ENCODE results near the gene LIN28B.
"Not testable (repeated sequence)": the region's sequence is repeated elsewhere in the genome, so short reads cannot be mapped to it uniquely, and the experiment has no call there.

LIN28B gene

DNA sequence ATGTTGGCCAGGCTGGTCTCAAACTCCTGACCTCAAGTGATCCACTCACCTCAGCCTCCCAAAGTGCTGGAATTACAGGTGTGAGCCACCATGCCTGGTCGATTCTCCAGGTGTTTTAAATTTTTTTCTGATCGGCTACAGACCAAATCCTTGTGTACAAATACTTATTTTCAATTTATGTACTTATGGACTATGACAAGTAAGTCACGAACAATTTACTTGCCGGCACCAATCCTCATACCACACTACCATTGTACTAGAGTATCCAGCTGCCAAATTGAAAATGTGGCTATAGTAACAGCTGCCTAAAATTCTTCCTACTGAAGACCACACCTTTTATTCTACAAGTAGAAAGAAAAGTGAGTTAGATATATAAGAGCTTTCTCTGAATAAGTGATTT lies 26.9 kb downstream of the LIN28B start:
- Histone ChIP-seq H3K9me3 (no peaks in the 10 kb centered on the region), H3K36me3 (no peaks in the 10 kb centered on the region), H3K27ac (no peak overlapping the region), H3K4me1 (ENCODE audit: control insufficient read depth in 1 of 2, insufficient read depth in 1 of 2, low read depth in 1 of 2, low read length in 1 of 2) (no peaks in the 10 kb centered on the region), H3K4me3 (ENCODE audit: low read depth in 1 of 2, low read length in 1 of 2) (no peak overlapping the region), H3K27me3 (peaks cover 9% of the 10 kb centered on the region)
- TF ChIP-seq, protein P1, sequence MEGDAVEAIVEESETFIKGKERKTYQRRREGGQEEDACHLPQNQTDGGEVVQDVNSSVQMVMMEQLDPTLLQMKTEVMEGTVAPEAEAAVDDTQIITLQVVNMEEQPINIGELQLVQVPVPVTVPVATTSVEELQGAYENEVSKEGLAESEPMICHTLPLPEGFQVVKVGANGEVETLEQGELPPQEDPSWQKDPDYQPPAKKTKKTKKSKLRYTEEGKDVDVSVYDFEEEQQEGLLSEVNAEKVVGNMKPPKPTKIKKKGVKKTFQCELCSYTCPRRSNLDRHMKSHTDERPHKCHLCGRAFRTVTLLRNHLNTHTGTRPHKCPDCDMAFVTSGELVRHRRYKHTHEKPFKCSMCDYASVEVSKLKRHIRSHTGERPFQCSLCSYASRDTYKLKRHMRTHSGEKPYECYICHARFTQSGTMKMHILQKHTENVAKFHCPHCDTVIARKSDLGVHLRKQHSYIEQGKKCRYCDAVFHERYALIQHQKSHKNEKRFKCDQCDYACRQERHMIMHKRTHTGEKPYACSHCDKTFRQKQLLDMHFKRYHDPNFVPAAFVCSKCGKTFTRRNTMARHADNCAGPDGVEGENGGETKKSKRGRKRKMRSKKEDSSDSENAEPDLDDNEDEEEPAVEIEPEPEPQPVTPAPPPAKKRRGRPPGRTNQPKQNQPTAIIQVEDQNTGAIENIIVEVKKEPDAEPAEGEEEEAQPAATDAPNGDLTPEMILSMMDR (IDR thresholded peaks at IDR 0.05) = no peak

DNA sequence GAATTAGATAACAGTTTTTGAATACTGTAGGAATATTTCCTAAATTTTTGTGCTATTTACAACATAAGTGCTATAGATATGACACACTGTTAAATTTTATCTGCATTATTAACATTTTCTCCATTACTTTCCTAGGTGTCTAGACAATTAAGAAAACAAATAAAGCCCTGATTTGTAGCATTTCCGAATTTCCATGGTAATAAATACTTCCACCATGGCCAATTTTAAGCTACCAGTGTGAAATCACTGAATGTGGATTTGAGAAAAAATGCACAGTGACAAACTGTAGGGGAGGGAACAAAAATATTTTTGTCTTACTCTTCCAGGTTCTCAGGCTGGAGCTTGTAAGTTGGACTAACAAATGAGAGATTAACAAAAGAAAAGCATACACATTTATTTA lies 27.9 kb downstream of the LIN28B start:
- no peaks in the 10 kb centered on the region for H3K4me1 ChIP-seq (ENCODE audit: control insufficient read depth in 1 of 2, insufficient read depth in 1 of 2, low read depth in 1 of 2, low read length in 1 of 2)
- peaks cover 8% of the 10 kb centered on the region for H3K27me3 ChIP-seq
- TF ChIP-seq, protein P1 (IDR thresholded peaks at IDR 0.05) = no peak
- H3K27ac ChIP-seq = no peak overlapping the region
- H3K4me3 ChIP-seq (ENCODE audit: low read depth in 1 of 2, low read length in 1 of 2) = no peak overlapping the region
- H3K9me3 ChIP-seq = no peaks in the 10 kb centered on the region
- no peaks in the 10 kb centered on the region for H3K36me3 ChIP-seq

DNA sequence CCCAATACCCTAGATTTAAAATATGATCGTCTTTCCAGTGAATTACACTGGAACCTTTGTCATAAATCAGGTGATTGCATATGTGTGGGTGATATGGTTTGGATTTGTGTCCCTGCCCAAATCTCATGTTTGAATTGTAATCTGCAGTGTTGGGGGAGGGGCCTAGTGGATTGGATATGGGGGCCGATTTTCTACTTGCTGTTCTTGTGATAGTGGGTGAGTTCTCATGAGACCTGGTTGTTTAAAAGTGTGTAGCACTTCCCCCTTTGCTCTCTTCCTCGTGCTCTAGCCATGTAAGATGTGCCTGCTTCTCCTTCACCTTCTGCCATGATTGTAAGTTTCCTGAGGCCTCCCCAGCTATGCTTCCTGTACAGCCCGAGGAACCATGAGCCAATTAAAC lies 29.0 kb downstream of the LIN28B start:
- H3K9me3 ChIP-seq; H3K4me1 ChIP-seq (ENCODE audit: control insufficient read depth in 1 of 2, insufficient read depth in 1 of 2, low read depth in 1 of 2, low read length in 1 of 2); H3K36me3 ChIP-seq; H3K27me3 ChIP-seq; H3K4me3 ChIP-seq (ENCODE audit: low read depth in 1 of 2, low read length in 1 of 2); H3K27ac ChIP-seq: not testable (repeated sequence)

DNA sequence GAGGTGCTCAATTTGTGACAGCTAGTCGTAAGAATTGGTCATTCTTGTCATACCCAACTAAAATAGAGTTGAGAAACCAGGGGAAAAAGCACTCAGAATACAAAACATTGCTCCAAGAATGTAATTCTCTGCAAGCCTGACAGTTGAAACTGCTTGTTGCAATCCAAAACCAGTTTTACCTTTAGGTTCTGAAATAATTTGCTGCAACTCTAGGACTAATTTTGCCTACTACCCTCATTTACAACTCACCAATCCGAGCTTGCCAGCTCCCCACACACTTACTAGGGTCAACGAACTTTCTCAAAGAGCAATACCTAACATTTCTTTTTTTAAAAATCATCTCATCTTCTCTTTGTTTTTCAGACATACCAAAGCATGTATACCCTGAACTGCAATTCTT lies 29.7 kb downstream of the LIN28B start:
- no peaks in the 10 kb centered on the region for H3K36me3 ChIP-seq
- no peak overlapping the region for H3K27ac ChIP-seq
- TF ChIP-seq, protein P1 (IDR thresholded peaks at IDR 0.05) = no peak
- no peaks in the 10 kb centered on the region for H3K27me3 ChIP-seq
- H3K4me3 ChIP-seq (ENCODE audit: low read depth in 1 of 2, low read length in 1 of 2) = no peak overlapping the region
- H3K4me1 ChIP-seq (ENCODE audit: control insufficient read depth in 1 of 2, insufficient read depth in 1 of 2, low read depth in 1 of 2, low read length in 1 of 2) = no peaks in the 10 kb centered on the region
- no peaks in the 10 kb centered on the region for H3K9me3 ChIP-seq

DNA sequence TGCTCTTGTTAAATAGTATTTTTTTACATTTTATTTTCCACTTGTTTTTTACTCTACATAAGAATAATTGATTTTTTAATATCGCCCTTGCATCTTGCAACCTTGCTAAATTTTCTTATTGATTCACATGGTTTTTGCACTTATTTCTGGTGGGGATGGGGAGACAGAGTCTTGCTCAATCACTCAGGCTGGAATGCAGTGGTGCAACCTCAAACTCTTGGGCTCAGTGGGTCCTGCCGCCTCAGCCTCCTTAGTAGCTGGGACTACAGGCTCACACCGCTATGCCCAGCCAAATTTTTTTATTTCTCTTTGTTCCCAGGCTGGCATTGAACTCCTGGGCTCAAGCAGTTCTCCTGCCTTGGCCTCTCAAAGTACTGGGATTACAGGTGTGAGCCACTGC lies 30.3 kb downstream of the LIN28B start:
- Histone ChIP-seq H3K36me3 (no peaks in the 10 kb centered on the region), H3K9me3 (no peaks in the 10 kb centered on the region), H3K27me3 (no peaks in the 10 kb centered on the region), H3K4me1 (ENCODE audit: control insufficient read depth in 1 of 2, insufficient read depth in 1 of 2, low read depth in 1 of 2, low read length in 1 of 2) (no peaks in the 10 kb centered on the region), H3K27ac (no peak overlapping the region), H3K4me3 (ENCODE audit: low read depth in 1 of 2, low read length in 1 of 2) (no peak overlapping the region)
- TF ChIP-seq, protein P1 (IDR thresholded peaks at IDR 0.05) = no peak

DNA sequence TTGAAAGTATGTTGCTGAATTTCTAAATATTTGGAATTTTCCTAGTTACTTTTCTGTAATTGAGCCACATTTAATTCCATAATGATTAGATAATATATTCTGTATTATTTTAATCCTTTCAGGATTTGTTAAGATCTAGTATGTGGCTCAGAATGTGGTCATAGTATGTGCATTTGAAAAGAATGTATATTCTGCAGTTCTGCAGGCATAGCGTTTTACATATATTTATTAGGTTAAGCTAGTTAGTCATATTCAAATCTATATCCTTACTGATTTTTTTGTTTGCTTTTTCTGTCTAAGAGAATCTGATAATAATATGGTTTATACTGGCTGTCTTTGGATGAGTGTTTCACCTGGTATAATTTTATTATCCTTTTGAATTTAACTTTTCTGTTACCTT lies 33.2 kb downstream of the LIN28B start:
- TF ChIP-seq, protein P1 (IDR thresholded peaks at IDR 0.05) = no peak
- Histone ChIP-seq H3K4me1 (ENCODE audit: control insufficient read depth in 1 of 2, insufficient read depth in 1 of 2, low read depth in 1 of 2, low read length in 1 of 2) (no peaks in the 10 kb centered on the region), H3K4me3 (ENCODE audit: low read depth in 1 of 2, low read length in 1 of 2) (no peak overlapping the region), H3K27me3 (no peaks in the 10 kb centered on the region), H3K9me3 (no peaks in the 10 kb centered on the region), H3K36me3 (no peaks in the 10 kb centered on the region), H3K27ac (no peak overlapping the region)

DNA sequence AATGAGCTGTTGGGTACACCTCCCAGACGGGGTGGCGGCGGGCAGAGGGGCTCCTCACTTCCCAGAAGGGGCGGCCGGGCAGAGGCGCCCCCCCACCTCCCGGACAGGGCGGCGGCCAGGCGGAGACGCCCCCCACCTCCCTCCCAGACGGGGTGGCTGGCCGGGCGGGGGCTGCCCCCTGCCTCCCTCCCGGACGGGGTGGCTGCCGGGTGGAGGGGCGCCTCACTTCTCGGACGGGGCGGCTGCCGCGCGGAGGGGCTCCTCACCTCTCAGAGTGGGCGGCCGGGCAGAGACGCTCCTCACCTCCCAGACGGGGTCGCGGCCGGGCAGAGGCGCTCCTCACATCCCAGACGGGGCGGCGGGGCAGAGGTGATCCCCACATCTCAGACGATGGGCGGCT lies 34.2 kb downstream of the LIN28B start:
- H3K27ac ChIP-seq; H3K4me1 ChIP-seq (ENCODE audit: control insufficient read depth in 1 of 2, insufficient read depth in 1 of 2, low read depth in 1 of 2, low read length in 1 of 2); H3K9me3 ChIP-seq; H3K27me3 ChIP-seq; H3K36me3 ChIP-seq; H3K4me3 ChIP-seq (ENCODE audit: low read depth in 1 of 2, low read length in 1 of 2): not testable (repeated sequence)

DNA sequence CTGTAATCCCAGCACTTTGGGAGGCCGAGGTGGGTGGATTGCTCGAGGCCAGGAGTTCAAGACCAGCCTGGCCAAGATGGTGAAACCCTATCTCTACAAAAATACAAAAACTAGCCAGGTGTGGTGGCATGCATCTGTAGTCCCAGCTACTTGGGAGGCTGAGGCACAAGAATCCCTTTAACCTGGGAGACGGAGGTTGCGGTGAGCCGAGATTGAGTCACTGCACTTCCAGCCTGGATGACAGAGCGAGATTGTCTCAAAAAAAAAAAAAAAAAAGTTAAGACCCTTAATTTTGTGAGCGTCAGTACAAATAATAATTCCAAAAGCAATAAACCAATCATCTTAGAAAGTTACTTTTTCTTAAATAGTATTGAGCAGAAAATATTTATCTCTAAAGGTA lies 36.7 kb downstream of the LIN28B start:
- not testable (repeated sequence) for H3K9me3 ChIP-seq; H3K36me3 ChIP-seq; H3K4me1 ChIP-seq (ENCODE audit: control insufficient read depth in 1 of 2, insufficient read depth in 1 of 2, low read depth in 1 of 2, low read length in 1 of 2); H3K27ac ChIP-seq; H3K4me3 ChIP-seq (ENCODE audit: low read depth in 1 of 2, low read length in 1 of 2); H3K27me3 ChIP-seq

Data from neutrophil (primary cell).